ENCODE results near the gene TMEM89. TPM values are rescaled to one million over a fixed set of nuclear protein-coding genes. Genes with fewer than 3 reads are reported as not detected.

The TMEM89 gene
- total and polyA plus RNA-seq, 2 donors from 2014 or later: not detected

DNA sequence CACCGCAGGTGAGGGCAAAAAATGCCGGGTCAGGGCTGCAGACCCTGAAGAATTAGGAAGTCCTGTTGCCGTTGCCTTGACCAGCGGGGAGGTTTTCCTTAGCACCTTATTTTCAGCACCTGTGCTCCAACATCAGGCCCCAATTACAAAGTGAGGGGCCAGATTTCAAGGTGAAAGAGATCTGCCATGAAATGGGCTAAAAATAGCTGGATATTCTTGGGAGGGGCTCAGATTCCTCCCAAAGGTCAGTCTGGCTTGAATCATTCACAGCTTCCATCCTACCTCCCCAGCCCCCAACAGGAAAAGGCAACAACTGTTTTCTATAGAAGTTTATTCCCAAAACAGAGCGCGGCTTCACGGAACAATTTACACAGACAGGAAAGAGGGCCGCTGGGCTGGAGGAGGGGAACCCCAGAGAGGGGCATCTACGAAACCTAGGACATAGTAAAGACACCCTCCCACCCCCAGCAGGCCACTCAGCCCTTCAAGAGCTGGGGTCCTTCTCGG, 14.6 kb upstream of the TMEM89 start:
- DNase-seq (peak in 1 of 5 donors; percentile 47), FAIRE-seq (no peak)
- Histone ChIP-seq H3K27me3 (ENCODE audit: control insufficient read depth, insufficient read depth, low read length) (no peaks in the 10 kb centered on the region), H3K9ac (ENCODE audit: low read length in 3 of 3) (peak overlapping the region in 2 of 3 donors; percentile 29 to 78), H3K9me3 (ENCODE audit: control insufficient read depth in 2 of 3, insufficient read depth in 1 of 3, low read length in 3 of 3) (no peaks in the 10 kb centered on the region), H3K27ac (ENCODE audit: low read depth in 2 of 2, low read length in 2 of 2) (no peak overlapping the region), H3K4me1 (ENCODE audit: control insufficient read depth in 2 of 3, insufficient read depth in 2 of 3, low read depth in 1 of 3, low read length in 3 of 3) (peaks cover 0 to 21% (median 5%) of the 10 kb centered on the region in 3 donors), H3K36me3 (ENCODE audit: control insufficient read depth in 2 of 3, insufficient read depth in 3 of 3, low read length in 3 of 3) (peaks cover 0 to 19% (median 4%) of the 10 kb centered on the region in 3 donors), H3K4me3 (ENCODE audit: low read length in 3 of 3) (peak overlapping the region in 2 of 3 donors; percentile 58 to 84)
- intact Hi-C loops (cut with DNase I): no loop called here
- TF ChIP-seq, protein P1, sequence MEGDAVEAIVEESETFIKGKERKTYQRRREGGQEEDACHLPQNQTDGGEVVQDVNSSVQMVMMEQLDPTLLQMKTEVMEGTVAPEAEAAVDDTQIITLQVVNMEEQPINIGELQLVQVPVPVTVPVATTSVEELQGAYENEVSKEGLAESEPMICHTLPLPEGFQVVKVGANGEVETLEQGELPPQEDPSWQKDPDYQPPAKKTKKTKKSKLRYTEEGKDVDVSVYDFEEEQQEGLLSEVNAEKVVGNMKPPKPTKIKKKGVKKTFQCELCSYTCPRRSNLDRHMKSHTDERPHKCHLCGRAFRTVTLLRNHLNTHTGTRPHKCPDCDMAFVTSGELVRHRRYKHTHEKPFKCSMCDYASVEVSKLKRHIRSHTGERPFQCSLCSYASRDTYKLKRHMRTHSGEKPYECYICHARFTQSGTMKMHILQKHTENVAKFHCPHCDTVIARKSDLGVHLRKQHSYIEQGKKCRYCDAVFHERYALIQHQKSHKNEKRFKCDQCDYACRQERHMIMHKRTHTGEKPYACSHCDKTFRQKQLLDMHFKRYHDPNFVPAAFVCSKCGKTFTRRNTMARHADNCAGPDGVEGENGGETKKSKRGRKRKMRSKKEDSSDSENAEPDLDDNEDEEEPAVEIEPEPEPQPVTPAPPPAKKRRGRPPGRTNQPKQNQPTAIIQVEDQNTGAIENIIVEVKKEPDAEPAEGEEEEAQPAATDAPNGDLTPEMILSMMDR (IDR thresholded peaks at IDR 0.05; ENCODE audit: borderline replicate concordance, extremely low read depth, insufficient read depth): no peak

DNA sequence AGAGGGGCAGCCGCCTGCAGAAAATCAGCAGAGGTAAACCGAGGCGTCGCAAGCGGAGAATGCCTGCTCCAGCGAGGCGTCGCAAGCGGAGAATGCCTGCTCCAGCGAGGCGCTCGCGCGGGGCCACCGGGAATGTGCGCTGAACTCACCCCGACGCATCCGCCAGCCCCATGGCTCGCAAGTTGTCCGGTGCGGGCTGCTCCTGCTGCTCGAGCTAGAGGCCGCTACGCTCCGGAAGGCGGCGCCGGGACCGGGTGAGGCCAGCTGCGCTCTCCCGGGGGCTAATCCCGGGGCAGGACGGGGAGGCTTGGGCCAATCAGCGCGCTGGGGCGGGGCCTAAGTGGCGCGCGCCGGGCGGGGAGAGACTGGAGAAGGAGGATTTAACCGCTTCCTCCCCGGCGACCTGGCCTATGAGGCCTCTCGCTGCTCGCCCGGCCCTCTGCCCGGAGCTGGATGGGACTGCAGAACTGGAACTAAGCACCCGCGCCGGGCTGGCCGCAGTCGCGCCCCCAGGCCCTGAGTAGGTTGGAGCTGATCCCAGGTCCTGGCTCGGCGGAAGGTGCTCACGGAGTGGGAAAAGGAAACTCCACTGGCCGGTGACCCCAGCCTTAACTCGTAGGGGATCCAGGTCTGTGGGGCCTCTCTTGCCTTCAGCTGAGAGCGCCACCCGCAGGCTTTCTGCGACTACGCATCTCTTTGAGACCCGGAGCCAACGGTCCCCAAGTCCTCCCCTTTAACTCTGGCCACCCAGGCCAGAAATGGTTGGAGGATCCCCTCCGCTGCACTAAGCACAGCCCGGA, 13.9 kb upstream of the TMEM89 start, which contains the start of gene SLC26A6:
Gene SLC26A6, minus strand, starts transcription at position 240 of the 800 bp plus-strand sequence. Its CDS starts 68 bp downstream, at position 172.
- Histone ChIP-seq H3K27me3 (ENCODE audit: control insufficient read depth, insufficient read depth, low read length) (no peaks in the 10 kb centered on the region), H3K36me3 (ENCODE audit: control insufficient read depth in 2 of 3, insufficient read depth in 3 of 3, low read length in 3 of 3) (peaks cover 0 to 27% (median 7%) of the 10 kb centered on the region in 3 donors), H3K9me3 (ENCODE audit: control insufficient read depth in 2 of 3, insufficient read depth in 1 of 3, low read length in 3 of 3) (no peaks in the 10 kb centered on the region), H3K4me3 (ENCODE audit: low read length in 3 of 3) (peak within 1 kb of the TSS; percentile 58 to 84 (median 72)), H3K4me1 (ENCODE audit: control insufficient read depth in 2 of 3, insufficient read depth in 2 of 3, low read depth in 1 of 3, low read length in 3 of 3) (peaks cover 0 to 21% (median 5%) of the 10 kb centered on the region in 3 donors), H3K27ac (ENCODE audit: low read depth in 2 of 2, low read length in 2 of 2) (peak within 1 kb of the TSS; percentile 54 to 74), H3K9ac (ENCODE audit: low read length in 3 of 3) (peak within 1 kb of the TSS; percentile 16 to 83 (median 51))
- intact Hi-C loops (cut with DNase I): no loop called here
- peak; percentile 27 for FAIRE-seq
- TF ChIP-seq, protein P1 (IDR thresholded peaks at IDR 0.05; ENCODE audit: borderline replicate concordance, extremely low read depth, insufficient read depth): peak; percentile 43
- DNase-seq: peak; percentile 97 to 99 (median 98)

DNA sequence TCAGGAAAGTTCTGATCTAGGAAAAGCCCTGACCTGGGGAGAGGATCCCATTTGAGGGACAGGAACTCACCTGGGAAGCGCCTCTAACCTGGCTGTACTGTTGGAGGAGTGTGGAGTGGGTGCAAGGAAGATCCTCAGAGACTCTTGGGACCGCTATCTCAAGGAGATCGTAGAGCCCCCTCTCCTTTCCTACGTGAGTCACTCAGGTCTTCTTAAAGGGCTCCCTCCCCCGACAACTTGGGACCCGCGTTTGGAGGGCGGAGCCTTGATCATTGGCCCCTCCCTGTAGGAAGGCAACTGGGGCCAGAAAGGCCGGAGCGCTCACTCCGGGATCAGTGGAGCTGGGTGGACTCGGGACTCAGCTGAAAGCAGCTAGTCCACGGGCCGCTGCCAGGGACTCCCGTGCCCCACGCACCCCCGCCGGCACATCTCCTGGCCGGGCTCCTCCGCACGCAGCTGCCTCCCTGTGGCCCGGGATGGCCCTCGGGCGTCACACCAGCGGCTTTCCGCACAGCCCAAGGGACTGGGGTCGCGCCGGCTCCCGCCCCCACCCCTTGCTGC, 13.2 kb upstream of the TMEM89 start:
- Histone ChIP-seq H3K4me3 (ENCODE audit: low read length in 3 of 3) (peak overlapping the region; percentile 58 to 84 (median 72)), H3K27me3 (ENCODE audit: control insufficient read depth, insufficient read depth, low read length) (no peaks in the 10 kb centered on the region), H3K9me3 (ENCODE audit: control insufficient read depth in 2 of 3, insufficient read depth in 1 of 3, low read length in 3 of 3) (no peaks in the 10 kb centered on the region), H3K9ac (ENCODE audit: low read length in 3 of 3) (peak overlapping the region; percentile 16 to 83 (median 51)), H3K36me3 (ENCODE audit: control insufficient read depth in 2 of 3, insufficient read depth in 3 of 3, low read length in 3 of 3) (peaks cover 0 to 34% (median 7%) of the 10 kb centered on the region in 3 donors), H3K4me1 (ENCODE audit: control insufficient read depth in 2 of 3, insufficient read depth in 2 of 3, low read depth in 1 of 3, low read length in 3 of 3) (peaks cover 0 to 21% (median 5%) of the 10 kb centered on the region in 3 donors), H3K27ac (ENCODE audit: low read depth in 2 of 2, low read length in 2 of 2) (peak overlapping the region; percentile 54 to 74)
- intact Hi-C loops (cut with DNase I): no loop called here
- TF ChIP-seq, protein P1 (IDR thresholded peaks at IDR 0.05; ENCODE audit: borderline replicate concordance, extremely low read depth, insufficient read depth): no peak
- DNase-seq (peak; percentile 21 to 80 (median 61)), FAIRE-seq (no peak)
